IMR-90 (cell line): ENCODE data around the gene MBTD1.

Experiments
- CEBPB ChIP-seq: IDR thresholded peaks from 2 replicates; pipeline ENCODE4 v1.6.1; 2012; ENCODE audit warnings: low read depth, low read length, improper control_type of control experiment
- MAFK ChIP-seq: IDR thresholded peaks from 2 replicates; pipeline ENCODE4 v1.6.1; 2012; ENCODE audit warnings: low read depth, low read length, improper control_type of control experiment
- POLR2A ChIP-seq: IDR thresholded peaks from 2 replicates; pipeline ENCODE4 v1.6.1; 2012; ENCODE audit warnings: mild to moderate bottlenecking, low read depth, low read length
- SMC3 ChIP-seq: fragments of 150-350 bp; IDR thresholded peaks from 2 replicates; pipeline ENCODE4 v1.6.1; 2016; ENCODE audit warnings: low read depth, mild to moderate bottlenecking, antibody characterized with exemption, low read length, moderate library complexity
- USF2 ChIP-seq: fragments of 150-350 bp; IDR thresholded peaks from 2 replicates; pipeline ENCODE4 v1.6.1; 2017; ENCODE audit warnings: mild to moderate bottlenecking, antibody characterized with exemption, low read length, low read depth
- TF ChIP-seq, protein P1 (sequence below): conservative IDR thresholded peaks from 2 replicates; pipeline ENCODE4 v1.5.1; 2012; ENCODE audit warnings: mild to moderate bottlenecking, low read depth, low read length, improper control_type of control experiment

GRCh38 chr17:51128076-51128475 lies 131.8 kb downstream of the MBTD1 start:
- TF ChIP-seq SMC3 (no peak), USF2 (no peak), CEBPB (no peak), MAFK (no peak), POLR2A (no peak)
- TF ChIP-seq, protein P1, sequence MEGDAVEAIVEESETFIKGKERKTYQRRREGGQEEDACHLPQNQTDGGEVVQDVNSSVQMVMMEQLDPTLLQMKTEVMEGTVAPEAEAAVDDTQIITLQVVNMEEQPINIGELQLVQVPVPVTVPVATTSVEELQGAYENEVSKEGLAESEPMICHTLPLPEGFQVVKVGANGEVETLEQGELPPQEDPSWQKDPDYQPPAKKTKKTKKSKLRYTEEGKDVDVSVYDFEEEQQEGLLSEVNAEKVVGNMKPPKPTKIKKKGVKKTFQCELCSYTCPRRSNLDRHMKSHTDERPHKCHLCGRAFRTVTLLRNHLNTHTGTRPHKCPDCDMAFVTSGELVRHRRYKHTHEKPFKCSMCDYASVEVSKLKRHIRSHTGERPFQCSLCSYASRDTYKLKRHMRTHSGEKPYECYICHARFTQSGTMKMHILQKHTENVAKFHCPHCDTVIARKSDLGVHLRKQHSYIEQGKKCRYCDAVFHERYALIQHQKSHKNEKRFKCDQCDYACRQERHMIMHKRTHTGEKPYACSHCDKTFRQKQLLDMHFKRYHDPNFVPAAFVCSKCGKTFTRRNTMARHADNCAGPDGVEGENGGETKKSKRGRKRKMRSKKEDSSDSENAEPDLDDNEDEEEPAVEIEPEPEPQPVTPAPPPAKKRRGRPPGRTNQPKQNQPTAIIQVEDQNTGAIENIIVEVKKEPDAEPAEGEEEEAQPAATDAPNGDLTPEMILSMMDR = no peak
